LNCaP clone FGC (cell line): ENCODE results near the gene UST.

Experiments used
- DNase-seq: peaks from one replicate; pipeline ENCODE4 v3.0.0-alpha.2; 2011; ENCODE audit warnings: low read depth
- H3K4me3 ChIP-seq: 2 replicates; pipeline ENCODE4 v1.5.1; 2011; ENCODE audit warnings: mild to moderate bottlenecking, low read depth, low read length, control low read depth
- TF ChIP-seq, protein P1 (sequence below): IDR thresholded peaks from 2 replicates; pipeline ENCODE4 v1.5.1; 2012; ENCODE audit warnings: mild to moderate bottlenecking; ENCODE audit not compliant: control insufficient read depth, insufficient read depth; ENCODE audit errors: extremely low read depth

The UST gene

DNA sequence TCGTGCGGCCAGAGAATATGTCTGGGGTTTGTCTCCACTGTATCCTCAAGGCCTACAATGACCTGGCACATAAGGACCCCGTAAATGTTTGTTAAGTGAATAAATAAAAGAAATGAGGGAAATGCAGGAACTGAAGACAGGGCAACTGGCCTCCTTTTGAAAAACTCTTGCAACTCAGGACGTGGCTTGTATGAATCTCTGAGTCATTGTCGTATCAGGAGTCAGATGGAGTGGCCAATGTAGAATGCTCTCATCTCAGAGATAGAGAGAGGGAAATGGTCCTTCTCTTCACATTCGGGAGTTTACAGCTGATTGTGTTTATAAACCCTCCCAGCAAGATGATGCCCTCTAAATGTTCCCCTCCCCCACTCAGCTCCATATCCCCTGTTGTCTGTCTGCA lies 57.1 kb downstream of the UST start:
- TF ChIP-seq, protein P1, sequence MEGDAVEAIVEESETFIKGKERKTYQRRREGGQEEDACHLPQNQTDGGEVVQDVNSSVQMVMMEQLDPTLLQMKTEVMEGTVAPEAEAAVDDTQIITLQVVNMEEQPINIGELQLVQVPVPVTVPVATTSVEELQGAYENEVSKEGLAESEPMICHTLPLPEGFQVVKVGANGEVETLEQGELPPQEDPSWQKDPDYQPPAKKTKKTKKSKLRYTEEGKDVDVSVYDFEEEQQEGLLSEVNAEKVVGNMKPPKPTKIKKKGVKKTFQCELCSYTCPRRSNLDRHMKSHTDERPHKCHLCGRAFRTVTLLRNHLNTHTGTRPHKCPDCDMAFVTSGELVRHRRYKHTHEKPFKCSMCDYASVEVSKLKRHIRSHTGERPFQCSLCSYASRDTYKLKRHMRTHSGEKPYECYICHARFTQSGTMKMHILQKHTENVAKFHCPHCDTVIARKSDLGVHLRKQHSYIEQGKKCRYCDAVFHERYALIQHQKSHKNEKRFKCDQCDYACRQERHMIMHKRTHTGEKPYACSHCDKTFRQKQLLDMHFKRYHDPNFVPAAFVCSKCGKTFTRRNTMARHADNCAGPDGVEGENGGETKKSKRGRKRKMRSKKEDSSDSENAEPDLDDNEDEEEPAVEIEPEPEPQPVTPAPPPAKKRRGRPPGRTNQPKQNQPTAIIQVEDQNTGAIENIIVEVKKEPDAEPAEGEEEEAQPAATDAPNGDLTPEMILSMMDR: no peak
- H3K4me3 ChIP-seq: no peak overlapping the region
- no peak for DNase-seq

DNA sequence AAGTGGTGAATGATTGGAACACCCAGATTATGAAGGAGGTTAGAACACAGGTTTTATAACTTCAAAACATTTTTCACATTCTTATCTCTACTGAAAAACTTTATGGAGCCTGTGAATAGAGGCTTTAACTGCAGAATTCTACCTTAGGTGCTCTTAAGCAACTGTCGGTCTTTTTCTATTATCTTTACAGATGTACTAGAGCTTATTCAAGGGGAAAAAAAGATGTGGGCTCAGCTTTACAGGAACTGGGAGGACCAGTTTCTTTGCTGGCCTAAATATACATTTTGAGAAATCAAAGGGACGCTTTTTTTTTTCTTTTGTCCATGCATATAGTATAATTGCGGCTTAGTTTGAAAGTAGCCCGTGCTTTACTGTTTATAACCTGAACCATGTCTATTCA lies 58.9 kb downstream of the UST start:
- no peak for DNase-seq
- TF ChIP-seq, protein P1: no peak
- no peak overlapping the region for H3K4me3 ChIP-seq

DNA sequence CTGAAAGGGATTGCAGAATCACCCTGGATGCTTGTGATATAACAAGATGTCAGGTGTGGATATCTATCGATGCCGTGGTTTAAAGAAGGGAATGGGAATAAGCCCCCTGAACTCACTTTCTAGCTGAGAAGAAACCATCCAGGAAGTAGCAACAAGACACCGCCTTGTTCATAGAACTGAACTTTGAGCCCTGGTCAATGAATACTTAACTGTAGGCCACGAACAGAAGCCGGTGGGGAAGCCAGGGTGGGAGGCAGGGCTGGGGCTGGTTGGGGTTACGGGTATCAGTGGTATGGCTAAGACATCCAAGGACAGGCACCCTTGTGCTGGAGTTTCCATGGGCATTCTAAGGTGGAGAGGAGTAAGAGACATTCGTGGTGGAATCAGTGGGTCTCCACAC lies 61.0 kb downstream of the UST start:
- TF ChIP-seq, protein P1: no peak
- H3K4me3 ChIP-seq: no peak overlapping the region
- no peak for DNase-seq

DNA sequence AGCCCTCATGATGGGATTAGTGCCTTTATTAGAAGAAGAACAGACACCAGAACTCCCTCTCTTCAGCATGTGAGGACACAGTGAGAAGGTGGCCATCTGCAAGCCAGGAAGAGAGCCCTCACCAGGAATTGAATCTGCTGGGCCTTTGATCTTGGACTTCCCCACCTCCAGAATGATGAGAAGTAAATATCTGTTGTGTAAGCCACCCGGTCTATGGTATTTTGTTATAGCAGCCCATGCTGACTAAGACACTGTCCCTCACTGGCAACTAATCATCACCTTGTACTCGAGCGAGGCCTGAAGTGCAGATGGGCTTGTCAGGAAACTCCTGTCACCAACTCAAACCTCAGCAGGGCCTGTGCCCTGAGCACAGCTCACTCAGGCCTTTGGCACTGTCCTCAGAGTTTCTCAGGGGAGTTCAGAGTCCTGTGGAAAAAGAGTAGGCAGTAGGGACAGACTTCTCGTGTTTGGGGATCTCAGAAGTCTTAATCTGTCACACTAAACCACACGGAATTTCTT lies 62.0 kb downstream of the UST start:
- no peak for DNase-seq
- H3K4me3 ChIP-seq: no peak overlapping the region
- TF ChIP-seq, protein P1: no peak

DNA sequence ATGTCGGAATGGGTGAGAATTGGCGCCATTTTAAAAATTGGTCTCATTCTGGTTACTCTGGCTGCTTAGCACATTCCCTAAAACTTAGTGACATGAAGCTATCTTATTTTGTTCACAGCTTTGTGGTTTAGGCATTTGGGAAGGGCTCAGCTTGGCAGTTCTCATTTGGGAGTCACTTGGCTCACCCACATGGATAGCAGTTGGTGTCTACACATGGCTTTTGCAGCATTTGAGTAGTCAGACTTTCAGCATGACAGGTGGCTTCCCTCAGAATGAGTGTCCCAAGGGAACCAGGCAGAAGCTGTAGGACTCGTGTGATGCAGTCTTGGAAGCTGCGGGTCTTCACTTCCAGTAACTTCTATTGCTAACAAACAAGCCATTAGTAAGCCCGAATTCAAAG lies 64.6 kb downstream of the UST start:
- TF ChIP-seq, protein P1: no peak
- DNase-seq: no peak
- H3K4me3 ChIP-seq: no peak overlapping the region

DNA sequence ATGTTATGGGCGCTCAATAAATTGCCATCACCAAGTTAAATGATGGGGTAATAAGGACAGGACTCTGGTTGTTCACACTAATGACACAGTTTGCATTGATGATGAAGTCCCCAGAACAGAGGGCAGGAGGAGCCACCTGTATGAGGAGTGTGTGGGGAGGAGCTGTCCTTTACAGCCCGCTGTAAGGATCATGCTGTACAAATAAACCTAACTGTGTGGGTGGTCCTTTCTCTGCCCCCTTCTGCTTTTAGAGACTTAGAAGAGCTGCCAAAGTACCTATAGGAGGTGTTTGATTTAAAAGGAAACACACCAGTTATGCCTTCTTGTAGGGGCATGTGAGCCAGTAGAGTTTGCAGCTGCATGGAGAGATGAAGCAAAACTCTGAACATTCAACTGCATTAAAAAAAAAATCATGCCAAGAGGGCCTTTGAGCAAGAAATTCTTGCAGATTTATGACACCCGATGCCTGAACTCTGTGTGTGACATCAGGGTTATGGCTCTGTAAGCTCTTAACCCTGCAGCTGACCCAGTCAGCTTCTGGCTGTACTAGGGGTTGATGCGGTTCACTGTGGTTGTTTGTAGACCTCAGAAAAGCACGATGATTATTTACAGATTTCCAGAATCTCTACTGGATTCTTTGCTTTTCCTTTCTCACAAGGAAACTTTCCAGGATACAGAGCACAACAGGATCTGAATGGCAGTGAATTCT lies 67.4 kb downstream of the UST start:
- DNase-seq: no peak
- no peak overlapping the region for H3K4me3 ChIP-seq
- TF ChIP-seq, protein P1: no peak

DNA sequence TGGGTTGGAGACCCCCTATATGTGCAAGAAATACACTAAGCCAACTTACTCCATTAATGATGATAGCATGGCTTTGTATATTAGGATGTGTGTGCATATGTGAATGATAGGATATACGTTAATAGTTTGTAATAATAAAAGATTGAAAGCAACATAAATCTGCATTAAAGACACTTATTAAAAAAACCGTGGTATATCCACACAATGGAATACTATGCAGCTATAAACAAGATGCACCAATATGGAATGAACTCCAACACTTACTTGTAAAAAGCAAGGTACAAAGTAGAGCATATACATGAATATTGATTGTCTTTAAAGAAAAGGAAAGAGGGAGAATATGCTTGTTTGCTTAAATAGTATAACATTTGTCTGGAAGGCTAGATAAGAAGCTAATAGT lies 68.0 kb downstream of the UST start:
- TF ChIP-seq, protein P1: no peak
- no peak overlapping the region for H3K4me3 ChIP-seq
- DNase-seq: no peak
